Bronchial epithelial cell (primary cell): ENCODE data around the gene SEPHS1. TPM values are rescaled to one million over a fixed set of nuclear protein-coding genes. Genes with fewer than 3 reads are reported as not detected.

Experiments used
- DNase-seq: peaks from one replicate; pipeline ENCODE4 v3.0.0-alpha.2; 2010; ENCODE audit warnings: low read depth
- FAIRE-seq: peaks from 2 replicates; lab custom pipeline; 2011; peaks lifted over from hg19 to GRCh38; lab: Jason Lieb, UNC
- H3K27me3 ChIP-seq: 2 replicates; pipeline ENCODE4 v1.5.1; 2011; ENCODE audit warnings: low read length; ENCODE audit not compliant: control insufficient read depth, insufficient read depth
- H3K36me3 ChIP-seq: 2 replicates; pipeline ENCODE4 v1.5.1; 2011; ENCODE audit warnings: low read length; ENCODE audit not compliant: control insufficient read depth, insufficient read depth
- H3K4me3 ChIP-seq: 2 replicates; pipeline ENCODE4 v1.5.1; 2011; ENCODE audit warnings: mild to moderate bottlenecking, low read depth, low read length, control low read depth
- total RNA-seq: library from RNA; depleted of rRNA; stranded (reverse); fragments of >200 nt; gene quantifications from 2 replicates; pipeline ENCODE4 v1.2.1, GENCODE V29; 2014
- TF ChIP-seq, protein P1 (sequence below): IDR thresholded peaks from 2 replicates; pipeline ENCODE4 v1.5.1; 2011; ENCODE audit warnings: mild to moderate bottlenecking, moderate library complexity, low read length, control low read depth, inconsistent platforms; ENCODE audit not compliant: insufficient read depth, severe bottlenecking

The SEPHS1 gene
- total RNA-seq, 1 donor from 2014 or later = 22.9 TPM

DNA sequence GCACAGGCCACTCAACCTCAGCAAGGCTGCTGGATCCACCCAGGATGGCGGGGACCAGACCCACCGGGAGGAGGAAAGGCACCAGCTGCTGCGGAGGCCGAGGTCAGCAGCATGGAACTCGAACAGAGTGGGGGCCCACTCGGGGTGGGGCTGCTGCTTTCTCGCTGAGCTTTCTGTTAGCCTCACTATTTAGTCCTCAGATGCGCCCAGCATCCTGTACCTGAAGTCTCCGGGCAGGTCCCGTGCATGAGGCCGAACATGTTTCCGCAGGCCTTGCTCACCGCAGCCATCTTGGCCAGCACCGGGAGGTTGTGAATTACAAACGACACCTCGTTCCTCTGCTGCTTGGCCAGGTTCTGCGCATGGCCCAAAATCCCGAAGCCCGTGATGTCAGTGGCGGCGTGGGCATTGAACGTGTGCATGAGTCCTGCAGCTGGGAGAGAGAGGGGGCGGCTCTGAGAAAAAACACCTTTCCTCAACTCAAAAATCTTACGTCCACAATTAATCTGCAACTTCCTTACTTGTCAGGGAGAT lies 25.4 kb downstream of the SEPHS1 start:
- TF ChIP-seq, protein P1, sequence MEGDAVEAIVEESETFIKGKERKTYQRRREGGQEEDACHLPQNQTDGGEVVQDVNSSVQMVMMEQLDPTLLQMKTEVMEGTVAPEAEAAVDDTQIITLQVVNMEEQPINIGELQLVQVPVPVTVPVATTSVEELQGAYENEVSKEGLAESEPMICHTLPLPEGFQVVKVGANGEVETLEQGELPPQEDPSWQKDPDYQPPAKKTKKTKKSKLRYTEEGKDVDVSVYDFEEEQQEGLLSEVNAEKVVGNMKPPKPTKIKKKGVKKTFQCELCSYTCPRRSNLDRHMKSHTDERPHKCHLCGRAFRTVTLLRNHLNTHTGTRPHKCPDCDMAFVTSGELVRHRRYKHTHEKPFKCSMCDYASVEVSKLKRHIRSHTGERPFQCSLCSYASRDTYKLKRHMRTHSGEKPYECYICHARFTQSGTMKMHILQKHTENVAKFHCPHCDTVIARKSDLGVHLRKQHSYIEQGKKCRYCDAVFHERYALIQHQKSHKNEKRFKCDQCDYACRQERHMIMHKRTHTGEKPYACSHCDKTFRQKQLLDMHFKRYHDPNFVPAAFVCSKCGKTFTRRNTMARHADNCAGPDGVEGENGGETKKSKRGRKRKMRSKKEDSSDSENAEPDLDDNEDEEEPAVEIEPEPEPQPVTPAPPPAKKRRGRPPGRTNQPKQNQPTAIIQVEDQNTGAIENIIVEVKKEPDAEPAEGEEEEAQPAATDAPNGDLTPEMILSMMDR = no peak
- Histone ChIP-seq H3K4me3 (no peak overlapping the region), H3K36me3 (peaks cover 9% of the 10 kb centered on the region), H3K27me3 (no peaks in the 10 kb centered on the region)
- FAIRE-seq (no peak), DNase-seq (no peak)

GRCh38 chr10:13321576-13321975 lies 26.5 kb downstream of the SEPHS1 start:
- Histone ChIP-seq H3K36me3 (peaks cover 9% of the 10 kb centered on the region), H3K27me3 (no peaks in the 10 kb centered on the region), H3K4me3 (no peak overlapping the region)
- FAIRE-seq = no peak
- DNase-seq = no peak
- TF ChIP-seq, protein P1 = no peak

- H3K36me3 ChIP-seq = peaks cover 6% of the 10 kb centered on the region
- no peak overlapping the region for H3K4me3 ChIP-seq
- no peaks in the 10 kb centered on the region for H3K27me3 ChIP-seq
- TF ChIP-seq, protein P1 = no peak
- DNase-seq = no peak
- no peak for FAIRE-seq
Observed at GRCh38 chr10:13319166-13319565, 28.9 kb downstream of the SEPHS1 start.

DNA sequence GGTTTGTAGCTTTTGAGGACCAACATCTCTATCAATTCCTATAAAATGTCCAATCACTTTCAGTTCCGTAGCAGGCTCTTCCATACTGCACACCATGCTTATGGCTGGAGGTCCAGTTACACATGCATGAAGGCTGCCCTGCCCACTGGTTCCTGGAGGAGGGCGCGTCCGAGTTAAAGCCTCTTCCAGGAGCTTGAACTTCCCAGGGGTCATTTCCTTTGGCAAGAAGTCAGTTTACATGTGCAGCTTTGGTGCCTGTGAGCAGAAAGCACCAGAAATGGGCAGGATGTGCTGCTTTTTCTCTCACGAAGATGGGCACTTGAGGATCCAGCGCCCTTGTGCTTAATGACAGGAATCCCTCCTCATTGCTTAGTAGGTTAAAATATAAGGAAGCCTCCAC lies 30.6 kb downstream of the SEPHS1 start:
- Histone ChIP-seq H3K27me3 (no peaks in the 10 kb centered on the region), H3K36me3 (peaks cover 4% of the 10 kb centered on the region), H3K4me3 (no peak overlapping the region)
- DNase-seq (no peak), FAIRE-seq (no peak)
- TF ChIP-seq, protein P1 = no peak

- Histone ChIP-seq H3K4me3 (no peak overlapping the region), H3K36me3 (peaks cover 4% of the 10 kb centered on the region), H3K27me3 (no peaks in the 10 kb centered on the region)
- DNase-seq (no peak), FAIRE-seq (no peak)
- TF ChIP-seq, protein P1 = no peak
Observed at GRCh38 chr10:13316635-13317311, 31.3 kb downstream of the SEPHS1 start.

GRCh38 chr10:13315361-13315760 lies 32.7 kb downstream of the SEPHS1 start:
- Histone ChIP-seq H3K36me3 (peaks cover 3% of the 10 kb centered on the region), H3K4me3 (no peak overlapping the region), H3K27me3 (no peaks in the 10 kb centered on the region)
- DNase-seq (no peak), FAIRE-seq (no peak)
- TF ChIP-seq, protein P1 = no peak
